Measurements from ENCODE around the gene VWA1. TPM values are rescaled to one million over a fixed set of nuclear protein-coding genes. Genes with fewer than 3 reads are reported as not detected.
"Not testable (repeated sequence)": the region's sequence is repeated elsewhere in the genome, so short reads cannot be mapped to it uniquely, and the experiment has no call there.

VWA1 gene
- polyA plus RNA-seq, 4 donors = 48.3 to 104 (median 66.7) TPM

DNA sequence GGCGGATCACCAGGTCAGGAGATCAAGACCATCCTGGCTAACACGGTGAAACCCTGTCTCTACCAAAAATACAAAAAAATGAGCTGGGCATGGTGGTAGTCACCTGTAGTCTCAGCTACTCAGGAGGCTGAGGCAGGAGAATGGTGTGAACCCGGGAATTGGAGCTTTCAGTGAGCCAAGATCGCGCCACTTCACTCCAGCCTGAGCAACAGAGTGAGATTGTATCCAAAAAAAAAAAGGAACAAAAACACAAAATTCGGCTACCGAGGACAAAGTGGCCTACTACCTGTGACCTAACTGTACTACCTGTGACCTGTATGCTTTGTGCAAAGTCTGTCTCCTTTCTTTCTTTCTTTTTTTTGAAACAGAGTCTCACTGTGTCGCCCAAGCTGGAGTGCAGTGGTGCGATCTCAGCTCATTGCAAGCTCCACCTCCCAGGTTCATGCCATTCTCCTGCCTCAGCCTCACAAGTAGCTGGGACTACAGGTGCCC lies 32.5 kb upstream of the VWA1 start:
- DNase-seq (ENCODE audit: low read depth in 4 of 4, low spot score in 2 of 4) = not testable (repeated sequence)

DNA sequence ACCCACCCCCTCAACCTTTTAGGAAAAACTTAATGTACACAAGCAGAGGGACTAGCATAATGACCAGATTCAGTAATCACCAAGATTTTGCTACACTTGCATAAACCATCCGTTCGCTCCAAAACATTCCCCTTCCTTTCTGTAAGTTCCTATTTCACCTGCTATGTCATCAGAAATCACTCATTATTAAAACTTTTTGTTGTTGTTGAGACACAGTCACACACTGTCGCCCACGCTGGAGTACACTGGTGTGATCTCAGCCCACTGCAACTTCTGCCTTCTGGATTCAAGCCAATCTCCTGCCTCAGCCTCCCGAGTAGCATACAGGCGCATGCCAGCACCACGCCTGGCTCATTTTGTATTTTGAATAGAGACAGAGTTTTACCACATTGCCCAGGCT lies 31.8 kb upstream of the VWA1 start:
- no peak for DNase-seq (ENCODE audit: low read depth in 4 of 4, low spot score in 2 of 4)

- no peak for DNase-seq (ENCODE audit: low read depth in 4 of 4, low spot score in 2 of 4)
Observed at GRCh38 chr1:1406101-1406820, 29.2 kb upstream of the VWA1 start.

- DNase-seq (ENCODE audit: low read depth in 4 of 4, low spot score in 2 of 4) = peak; percentile 73 to 94 (median 85)
Observed at GRCh38 chr1:1406821-1407635, 28.5 kb upstream of the VWA1 start, which contains the start of gene MRPL20. MRPL20 (minus strand) TSS chr1:1407293; CDS start chr1:1407217, 76 bp downstream.

DNA sequence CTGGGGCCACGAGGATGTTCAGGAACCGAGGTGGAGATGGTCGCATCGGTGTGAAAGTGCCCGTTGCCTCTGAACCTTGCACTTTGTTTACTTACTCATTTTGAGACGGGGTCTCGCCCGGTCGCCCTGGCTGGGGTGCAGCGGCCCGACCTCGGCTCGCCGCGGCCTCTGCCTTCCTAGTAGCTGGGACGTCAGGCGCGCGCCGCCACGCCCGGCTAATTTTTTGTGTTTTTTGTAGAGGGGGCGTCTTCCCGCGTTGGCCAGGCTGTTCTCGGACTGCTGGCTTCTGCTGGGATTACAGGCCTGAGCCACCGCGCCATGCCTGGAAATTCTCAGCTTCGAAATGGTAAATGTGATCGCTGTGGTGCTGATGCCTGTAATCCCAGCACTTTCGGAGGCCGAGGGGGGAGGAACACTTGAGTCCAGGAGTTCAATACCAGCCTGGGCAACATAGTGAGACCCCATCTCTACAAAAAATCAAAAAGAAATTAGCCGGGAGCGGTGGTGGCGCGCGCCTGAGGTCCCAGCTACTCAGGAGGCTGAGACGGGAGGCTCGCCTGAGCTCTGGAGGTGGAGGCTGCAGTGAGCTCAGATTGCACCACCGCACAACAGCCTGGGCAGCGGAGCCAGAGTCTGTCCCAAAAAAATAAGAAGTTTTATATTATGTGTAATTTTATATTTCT lies 27.7 kb upstream of the VWA1 start:
- DNase-seq (ENCODE audit: low read depth in 4 of 4, low spot score in 2 of 4) = no peak

DNA sequence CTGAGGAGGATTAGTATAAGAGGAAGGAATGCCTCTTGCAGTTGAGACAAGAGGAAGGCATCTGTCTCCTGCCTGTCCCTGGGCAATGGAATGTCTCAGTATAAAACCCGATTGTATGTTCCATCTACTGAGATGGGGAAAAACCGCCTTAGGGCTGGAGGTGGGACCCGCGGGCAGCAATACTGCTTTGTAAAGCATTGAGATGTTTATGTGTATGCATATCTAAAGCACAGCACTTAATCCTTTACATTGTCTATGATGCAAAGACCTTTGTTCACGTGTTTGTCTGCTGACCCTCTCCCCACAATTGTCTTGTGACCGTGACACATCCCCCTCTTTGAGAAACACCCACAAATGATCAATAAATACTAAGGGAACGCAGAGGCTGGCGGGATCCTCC lies 25.3 kb upstream of the VWA1 start:
- not testable (repeated sequence) for DNase-seq (ENCODE audit: low read depth in 4 of 4, low spot score in 2 of 4)

DNA sequence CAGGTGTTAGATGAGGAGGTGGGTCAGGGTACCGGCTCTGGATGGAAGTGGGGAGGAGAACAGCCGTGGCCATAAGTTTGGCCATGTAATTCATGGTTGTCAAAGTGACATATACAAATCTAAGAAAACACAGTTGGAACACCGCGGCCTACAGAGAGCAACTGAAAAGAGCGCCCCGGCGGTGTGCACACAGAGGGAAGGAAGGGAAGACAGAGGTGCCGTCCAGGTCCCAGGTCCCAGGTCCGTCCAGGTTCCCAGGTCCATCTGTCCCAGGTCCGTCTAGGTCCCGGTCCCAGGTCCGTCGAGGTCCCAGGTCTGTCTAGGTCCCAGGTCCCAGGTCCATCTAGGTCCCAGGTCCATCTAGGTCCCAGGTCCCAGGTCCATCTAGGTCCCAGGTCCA lies 23.9 kb upstream of the VWA1 start:
- no peak for DNase-seq (ENCODE audit: low read depth in 4 of 4, low spot score in 2 of 4)

GRCh38 chr1:1412311-1412902 lies 23.1 kb upstream of the VWA1 start:
- DNase-seq (ENCODE audit: low read depth in 4 of 4, low spot score in 2 of 4) = not testable (repeated sequence)

DNA sequence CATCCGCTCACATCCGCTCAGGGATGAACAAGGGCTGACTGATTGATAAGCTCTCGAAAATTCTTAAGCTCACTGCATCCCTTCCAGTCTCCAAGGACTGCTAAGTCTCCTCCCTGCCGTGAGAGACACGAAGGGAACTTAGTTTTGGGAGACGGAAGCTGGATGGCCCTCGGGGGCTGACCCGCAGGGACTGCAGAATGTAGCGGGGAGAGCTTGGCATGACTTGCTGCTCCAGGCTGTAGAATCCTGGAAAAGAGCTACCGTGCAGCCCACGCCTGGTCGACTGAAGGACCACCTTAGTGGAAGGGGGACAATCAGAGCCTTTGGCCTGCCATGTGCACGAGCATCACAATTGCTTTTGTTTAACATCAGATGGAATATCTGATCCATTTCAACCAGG lies 19.7 kb upstream of the VWA1 start:
- no peak for DNase-seq (ENCODE audit: low read depth in 4 of 4, low spot score in 2 of 4)

GRCh38 chr1:1417396-1417795 lies 18.1 kb upstream of the VWA1 start:
- not testable (repeated sequence) for DNase-seq (ENCODE audit: low read depth in 4 of 4, low spot score in 2 of 4)

DNA sequence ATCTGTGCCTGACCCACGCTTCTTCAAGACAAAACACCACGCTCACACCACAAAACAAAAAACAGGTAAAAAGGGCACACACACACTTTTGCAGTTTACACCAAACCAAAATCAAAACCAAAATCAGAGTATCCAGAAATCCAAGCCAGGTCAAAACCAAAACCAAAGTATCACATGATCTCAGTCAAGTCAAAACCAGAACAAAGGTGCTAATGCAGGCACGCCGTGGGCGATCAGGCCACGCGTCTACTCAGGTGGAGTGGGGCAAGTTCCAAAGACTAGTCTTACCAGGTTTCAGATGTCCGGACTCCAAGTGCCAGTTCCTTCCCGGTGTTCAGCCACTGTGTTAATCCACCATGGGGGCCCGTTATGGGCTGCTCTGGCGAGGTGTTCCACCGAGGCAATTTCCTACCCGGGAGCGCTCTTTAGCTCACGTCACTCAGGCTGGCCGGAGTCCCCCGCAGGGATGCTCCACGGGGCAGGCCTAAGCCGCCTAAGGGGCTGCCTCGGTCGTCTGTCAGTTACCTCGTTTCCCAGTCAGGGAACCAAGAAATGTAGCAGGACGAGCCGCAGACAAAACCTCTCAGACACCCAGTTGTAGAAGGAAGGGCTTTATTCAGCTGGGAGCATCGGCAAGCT lies 17.5 kb upstream of the VWA1 start:
- DNase-seq (ENCODE audit: low read depth in 4 of 4, low spot score in 2 of 4) = not testable (repeated sequence)

- no peak for DNase-seq (ENCODE audit: low read depth in 4 of 4, low spot score in 2 of 4)
Observed at GRCh38 chr1:1418464-1419362, 16.8 kb upstream of the VWA1 start.

DNA sequence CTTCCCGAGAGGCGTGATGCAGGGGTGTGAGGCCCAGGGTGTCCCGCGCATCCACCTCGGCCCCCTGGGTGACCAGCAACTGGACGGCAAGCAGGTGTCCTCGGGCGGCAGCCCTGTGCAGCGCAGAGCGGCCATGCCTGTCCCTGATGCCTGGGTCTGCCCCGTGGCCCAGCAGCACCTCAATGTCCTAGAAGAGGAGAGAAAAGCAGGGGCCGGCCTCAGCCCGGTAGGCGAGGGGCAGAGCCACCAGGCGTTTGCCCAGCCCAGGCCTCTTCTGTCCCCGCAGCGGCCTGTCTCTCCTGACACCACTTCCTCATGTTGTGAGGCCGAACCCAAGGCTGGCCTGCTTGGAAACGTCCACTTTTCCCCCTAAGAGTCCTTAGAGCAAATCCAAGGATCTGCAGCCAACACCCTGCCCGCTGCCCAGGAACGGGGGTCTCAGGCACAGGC lies 16.1 kb upstream of the VWA1 start:
- DNase-seq (ENCODE audit: low read depth in 4 of 4, low spot score in 2 of 4) = no peak

DNA sequence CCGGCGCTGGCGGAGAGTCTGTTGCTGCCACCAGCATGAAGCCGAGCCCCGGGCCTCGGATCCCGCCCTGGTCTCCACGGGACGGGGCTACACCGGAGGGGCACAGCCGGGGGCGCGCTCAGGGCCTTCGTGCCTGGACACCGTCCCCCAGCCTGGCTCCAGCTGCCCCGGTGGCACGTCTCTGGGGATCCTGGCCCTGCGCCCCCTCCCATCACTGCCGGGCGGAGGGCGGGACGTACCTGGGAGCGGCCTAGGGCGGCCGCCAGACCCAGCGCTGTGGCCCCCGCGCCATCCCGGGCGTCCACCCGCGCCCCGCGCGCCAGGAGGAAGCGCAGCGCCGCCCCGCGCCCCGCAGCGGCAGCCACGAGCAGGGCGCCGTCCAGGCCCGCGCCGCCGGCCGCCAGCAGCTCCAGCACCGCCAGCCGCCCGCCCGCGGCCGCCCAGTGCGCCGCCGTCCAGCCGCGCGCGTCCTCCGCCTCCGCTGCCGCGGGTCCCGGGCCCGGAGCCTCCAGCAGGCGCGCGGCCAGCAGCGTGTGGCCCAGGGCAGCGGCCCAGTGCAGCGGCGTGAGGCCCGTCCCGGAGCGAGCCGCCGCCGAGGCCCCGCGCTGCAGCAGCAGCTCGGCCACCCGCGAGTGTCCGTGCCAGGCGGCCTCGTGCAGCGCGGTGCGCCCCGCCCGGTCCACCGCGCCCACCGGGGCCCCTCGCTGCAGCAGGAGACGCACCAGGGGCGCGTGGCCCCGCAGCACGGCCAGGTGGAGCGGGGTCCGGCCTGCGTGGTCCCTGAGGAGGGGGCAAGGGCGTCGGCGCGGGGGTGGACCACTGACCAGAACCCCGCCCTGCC lies 15.5 kb upstream of the VWA1 start:
- DNase-seq (ENCODE audit: low read depth in 4 of 4, low spot score in 2 of 4) = no peak

- no peak for DNase-seq (ENCODE audit: low read depth in 4 of 4, low spot score in 2 of 4)
Observed at GRCh38 chr1:1420654-1421141, 14.8 kb upstream of the VWA1 start.

- DNase-seq (ENCODE audit: low read depth in 4 of 4, low spot score in 2 of 4) = no peak
Observed at GRCh38 chr1:1421147-1421906, 14.2 kb upstream of the VWA1 start, which contains the start of gene ANKRD65. ANKRD65 (minus strand) TSS chr1:1421276; CDS start chr1:1421005, 271 bp downstream.

- no peak for DNase-seq (ENCODE audit: low read depth in 4 of 4, low spot score in 2 of 4)
Observed at GRCh38 chr1:1421907-1422464, 13.5 kb upstream of the VWA1 start.

Data from left renal cortex interstitium (tissue), 4 donors.